Suprapubic skin (tissue), 4 donors: Measurements from ENCODE around the gene DISP2.

Experiments
- EP300 ChIP-seq: sonication (generic); formaldehyde crosslinking; IDR thresholded peaks from one replicate; pipeline ENCODE4 v1.6.1; 2017; ENCODE audit warnings: antibody characterized with exemption
- POLR2A ChIP-seq, 2 donors: fragments of 450-650 bp; IDR thresholded peaks; one replicate each; pipeline ENCODE4 v1.6.1; 2017; ENCODE audit warnings: antibody characterized with exemption in 2 of 2, mild to moderate bottlenecking in 2 of 2, moderate library complexity in 2 of 2
- POLR2AphosphoS5 ChIP-seq, 3 donors: sonication (generic); formaldehyde crosslinking; IDR thresholded peaks; one replicate each; pipeline ENCODE4 v1.6.1; 2017; ENCODE audit warnings: antibody characterized with exemption in 3 of 3
- TF ChIP-seq, protein P1 (sequence below), 2 donors: fragments of 200-600 bp in 1 of 2; fragments of 450-650 bp in 1 of 2; sonication (generic) in 1 of 2; IDR thresholded peaks; one replicate each; pipeline ENCODE4 v1.5.1; 2016 to 2019; ENCODE audit warnings: antibody characterized with exemption in 2 of 2, mild to moderate bottlenecking in 1 of 2, moderate library complexity in 1 of 2

DNA sequence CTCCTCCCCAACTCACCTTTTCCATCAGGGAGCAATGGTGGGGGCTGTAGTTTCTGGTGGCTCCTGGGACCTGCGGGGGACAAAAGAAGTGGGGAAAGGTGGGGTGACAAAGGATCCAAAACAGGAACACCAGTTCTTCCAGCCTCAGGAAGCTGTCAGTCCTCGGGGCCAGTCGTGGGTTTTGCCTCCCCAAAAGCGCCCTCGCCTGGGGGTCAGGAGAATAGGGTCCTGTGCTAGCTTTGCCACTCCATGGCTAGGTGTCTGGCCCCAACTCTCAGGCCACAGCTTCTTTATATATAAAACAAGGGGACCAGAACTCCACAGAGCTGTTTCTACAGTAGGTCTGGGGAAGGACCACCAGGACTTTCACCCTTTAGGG is 21.3 kb upstream of the DISP2 start:
- TF ChIP-seq, protein P1, sequence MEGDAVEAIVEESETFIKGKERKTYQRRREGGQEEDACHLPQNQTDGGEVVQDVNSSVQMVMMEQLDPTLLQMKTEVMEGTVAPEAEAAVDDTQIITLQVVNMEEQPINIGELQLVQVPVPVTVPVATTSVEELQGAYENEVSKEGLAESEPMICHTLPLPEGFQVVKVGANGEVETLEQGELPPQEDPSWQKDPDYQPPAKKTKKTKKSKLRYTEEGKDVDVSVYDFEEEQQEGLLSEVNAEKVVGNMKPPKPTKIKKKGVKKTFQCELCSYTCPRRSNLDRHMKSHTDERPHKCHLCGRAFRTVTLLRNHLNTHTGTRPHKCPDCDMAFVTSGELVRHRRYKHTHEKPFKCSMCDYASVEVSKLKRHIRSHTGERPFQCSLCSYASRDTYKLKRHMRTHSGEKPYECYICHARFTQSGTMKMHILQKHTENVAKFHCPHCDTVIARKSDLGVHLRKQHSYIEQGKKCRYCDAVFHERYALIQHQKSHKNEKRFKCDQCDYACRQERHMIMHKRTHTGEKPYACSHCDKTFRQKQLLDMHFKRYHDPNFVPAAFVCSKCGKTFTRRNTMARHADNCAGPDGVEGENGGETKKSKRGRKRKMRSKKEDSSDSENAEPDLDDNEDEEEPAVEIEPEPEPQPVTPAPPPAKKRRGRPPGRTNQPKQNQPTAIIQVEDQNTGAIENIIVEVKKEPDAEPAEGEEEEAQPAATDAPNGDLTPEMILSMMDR (IDR thresholded peaks at IDR 0.05), result no peak
- no peak for TF ChIP-seq EP300
- no peak for TF ChIP-seq POLR2A (IDR thresholded peaks at IDR 0.05)
- TF ChIP-seq POLR2AphosphoS5 (IDR thresholded peaks at IDR 0.05), result no peak
